NCI-H146 (cell line): ENCODE measurements around the gene AMOTL1.

Experiments used
- DNase-seq: peaks from one replicate; lab custom pipeline; 2025; lab: John Stamatoyannopoulos, UW

AMOTL1 gene

DNA sequence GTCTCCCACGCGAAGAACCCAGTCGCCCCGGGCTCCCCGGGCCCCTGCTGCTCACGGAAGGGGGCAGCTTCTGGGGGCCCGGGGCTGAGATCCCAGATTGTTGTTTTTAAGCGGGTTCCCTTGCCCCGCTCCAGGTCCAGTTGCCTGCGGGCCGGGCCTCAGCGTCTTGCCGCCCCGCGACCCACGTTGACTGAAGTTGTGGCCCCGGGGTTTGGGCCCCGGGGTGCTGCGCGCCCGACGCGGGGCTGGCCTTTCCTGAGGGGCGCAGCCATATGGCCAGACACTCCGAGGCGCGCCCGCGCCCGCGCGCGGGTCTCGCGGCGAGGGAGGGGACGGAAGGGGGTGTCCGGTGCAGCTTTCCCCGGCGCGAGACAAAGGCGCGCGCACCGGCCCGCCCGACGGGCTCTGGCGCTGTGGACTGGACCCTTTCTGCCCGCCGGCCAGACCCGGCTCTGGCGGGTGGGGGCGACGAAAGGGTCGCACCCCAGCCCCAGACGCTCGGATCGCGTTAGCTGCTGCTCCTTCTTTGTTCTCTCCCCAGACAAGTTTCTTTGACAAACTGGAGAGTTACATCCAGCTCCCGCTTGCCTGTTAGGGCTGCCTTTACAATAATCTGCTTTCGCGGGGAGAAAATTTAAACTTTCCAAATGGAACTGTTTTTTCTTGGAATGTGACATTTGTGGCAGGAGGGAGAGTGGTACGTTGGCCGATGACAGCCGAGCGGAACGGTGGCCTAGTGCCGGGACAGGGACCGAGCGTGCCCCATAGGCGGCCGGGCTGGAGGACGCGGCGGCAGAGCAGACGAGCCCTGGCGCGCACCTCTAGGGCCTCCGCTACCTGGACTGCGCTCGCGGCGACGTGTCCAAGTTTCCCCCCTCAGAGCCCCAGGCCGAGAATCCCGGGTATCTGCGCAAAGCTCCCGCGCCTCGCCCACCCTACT, 716 bp downstream of the AMOTL1 start:
- DNase-seq: peak; percentile 30

DNA sequence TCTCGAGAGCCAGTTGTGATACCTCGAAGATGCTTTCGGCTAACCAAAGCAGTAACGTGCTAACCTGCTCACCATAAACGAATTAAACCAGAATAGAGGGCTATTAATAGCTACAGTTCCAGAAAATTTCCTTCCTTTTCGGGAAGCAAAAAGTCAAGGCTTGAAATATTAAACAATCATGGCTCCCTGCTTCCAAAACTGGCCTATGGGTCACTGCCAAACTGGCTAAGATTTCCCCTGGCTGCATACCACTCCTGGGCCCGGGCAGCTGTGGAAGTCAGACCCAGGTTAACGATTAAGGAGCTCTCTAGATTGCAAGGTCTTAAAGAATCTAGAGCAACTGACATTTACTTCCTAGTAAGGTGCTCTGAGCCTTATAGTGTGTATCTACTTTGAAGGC, 1.7 kb downstream of the AMOTL1 start:
- DNase-seq: no peak

DNA sequence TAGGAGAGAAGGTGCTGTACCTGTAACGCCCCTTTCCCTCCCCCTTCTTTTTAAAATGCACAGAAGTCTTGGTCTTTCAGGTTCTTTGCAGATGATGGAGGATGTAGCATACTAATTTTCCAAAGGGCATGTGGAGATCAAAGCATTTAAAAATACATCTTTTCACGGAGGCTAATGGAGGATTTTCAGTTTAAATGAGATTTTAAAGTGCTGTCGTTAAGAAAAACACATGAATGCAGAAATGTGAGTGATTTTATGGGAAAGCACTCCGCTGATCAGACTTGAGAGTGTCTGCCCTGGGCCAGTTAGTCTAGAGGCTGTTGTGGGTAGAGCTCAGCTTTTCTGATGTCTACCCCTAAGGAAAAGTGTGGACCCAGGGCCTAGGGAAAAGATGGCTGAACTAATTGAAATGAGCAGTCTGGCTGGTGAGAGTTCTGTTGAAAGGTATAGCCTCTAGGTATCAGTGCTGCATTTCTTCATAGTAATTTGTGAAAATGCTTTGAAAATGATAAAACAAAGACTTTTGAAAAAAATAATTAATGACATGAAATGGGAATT, 2.5 kb downstream of the AMOTL1 start:
- DNase-seq: no peak

DNA sequence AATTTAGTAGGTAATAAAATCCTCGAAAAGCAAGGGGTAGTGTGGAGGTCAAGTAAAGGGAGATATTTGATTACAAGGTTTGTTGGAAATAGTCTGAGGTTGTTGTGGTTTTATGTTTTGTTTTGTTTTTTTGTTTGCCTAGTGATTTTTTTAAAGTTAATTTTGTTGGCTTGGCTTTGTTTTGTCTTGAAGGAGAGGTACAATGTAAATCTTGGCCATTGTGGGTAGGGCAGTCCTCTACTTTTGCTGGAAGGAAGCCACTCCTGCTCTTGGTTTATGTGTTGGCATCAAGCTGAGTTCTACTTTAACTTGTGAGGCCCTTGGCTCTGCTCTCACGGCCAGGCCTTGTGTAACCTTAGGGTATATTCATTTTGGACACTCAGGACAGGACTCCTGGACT, 3.2 kb downstream of the AMOTL1 start:
- no peak for DNase-seq

DNA sequence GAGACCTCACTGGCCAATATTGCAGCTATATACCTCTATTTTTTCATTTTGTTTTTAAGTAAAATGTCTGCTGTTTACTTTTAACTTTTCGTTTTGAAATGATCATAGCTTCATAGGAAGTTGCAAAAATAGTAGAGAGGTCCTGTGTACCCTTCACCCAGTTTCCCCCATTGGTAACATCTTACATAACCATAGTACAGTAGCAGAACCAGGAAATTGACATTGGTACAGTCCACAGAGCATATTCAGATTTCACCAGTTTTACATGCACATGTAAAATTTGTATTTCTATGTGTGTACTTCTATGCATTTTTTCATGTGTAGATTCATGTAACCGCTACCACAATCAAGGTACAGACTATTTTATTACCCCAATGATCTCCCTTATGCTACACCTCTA, 3.8 kb downstream of the AMOTL1 start:
- no peak for DNase-seq

DNA sequence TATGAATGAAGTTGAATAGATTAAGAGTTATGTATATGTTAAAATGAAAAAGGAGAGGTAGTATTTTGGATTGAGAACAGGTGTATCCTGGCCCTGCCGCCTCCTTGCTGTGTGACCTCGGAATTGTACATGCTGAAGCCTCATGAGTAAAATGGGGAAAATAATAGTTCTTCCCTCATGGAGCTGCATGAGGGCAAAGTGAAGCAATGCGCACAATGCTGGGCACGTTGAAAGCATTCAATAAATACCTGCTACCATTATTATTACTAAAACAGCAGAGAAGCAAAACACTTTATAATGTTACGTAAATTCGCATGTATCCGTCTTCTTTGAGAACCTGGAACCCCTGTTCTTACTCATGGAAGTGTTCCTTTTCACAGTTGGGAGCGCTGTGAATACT, 5.7 kb downstream of the AMOTL1 start:
- DNase-seq: no peak

DNA sequence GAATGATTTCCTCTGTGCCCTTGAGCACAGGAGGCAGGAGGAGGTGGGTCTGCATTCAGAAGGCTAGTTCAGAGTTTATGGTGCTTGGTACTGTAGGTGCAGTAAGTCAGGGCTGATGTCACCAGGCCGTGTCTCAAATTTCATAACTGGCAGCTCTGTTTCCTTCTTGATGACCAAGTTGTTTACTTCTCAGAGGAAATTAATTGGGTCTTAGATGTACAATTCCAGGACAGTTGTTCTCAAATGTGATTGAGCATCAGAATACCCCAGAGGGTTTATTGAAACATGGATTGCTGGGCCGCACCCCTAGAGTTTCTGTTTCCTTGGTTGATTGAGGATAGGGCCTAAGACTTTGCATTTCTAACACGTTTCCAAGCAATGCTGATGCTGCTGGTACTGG, 6.2 kb downstream of the AMOTL1 start:
- DNase-seq: no peak

DNA sequence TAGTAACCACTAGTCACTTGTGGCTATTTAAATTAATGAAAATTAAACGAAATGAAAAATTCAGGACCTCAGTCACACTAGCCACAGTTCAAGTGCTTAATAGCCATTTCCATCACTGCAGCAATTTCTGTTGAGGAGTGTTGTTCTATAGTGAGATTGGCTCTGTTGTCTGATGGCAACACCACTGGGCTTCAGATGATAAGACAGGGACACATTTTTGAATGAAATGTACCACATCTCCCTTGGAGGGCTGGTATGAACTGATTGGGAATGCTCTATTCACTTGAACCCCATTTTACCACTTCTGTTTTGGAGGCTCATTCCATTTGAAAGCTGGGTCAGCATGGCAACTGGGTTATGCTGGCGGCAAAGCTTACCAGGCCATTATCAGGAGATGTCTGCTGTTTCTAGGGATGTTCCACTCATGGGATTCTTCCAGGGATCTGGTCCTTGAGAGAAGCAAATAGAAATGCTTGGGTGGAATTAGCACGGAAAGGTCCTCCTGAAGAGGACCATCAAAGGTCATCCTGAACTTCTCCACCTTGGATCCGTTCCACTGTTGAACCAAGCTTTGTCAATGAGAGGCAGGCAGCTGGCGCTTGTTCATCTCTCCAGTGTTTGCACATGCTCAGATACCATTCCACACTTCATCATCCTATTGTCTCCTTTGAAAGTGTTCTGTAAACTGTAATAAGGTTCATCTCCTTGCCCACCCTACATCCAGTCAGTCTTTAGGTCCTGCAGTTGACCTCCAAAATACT, 7.6 kb downstream of the AMOTL1 start:
- peak; percentile 77 for DNase-seq

DNA sequence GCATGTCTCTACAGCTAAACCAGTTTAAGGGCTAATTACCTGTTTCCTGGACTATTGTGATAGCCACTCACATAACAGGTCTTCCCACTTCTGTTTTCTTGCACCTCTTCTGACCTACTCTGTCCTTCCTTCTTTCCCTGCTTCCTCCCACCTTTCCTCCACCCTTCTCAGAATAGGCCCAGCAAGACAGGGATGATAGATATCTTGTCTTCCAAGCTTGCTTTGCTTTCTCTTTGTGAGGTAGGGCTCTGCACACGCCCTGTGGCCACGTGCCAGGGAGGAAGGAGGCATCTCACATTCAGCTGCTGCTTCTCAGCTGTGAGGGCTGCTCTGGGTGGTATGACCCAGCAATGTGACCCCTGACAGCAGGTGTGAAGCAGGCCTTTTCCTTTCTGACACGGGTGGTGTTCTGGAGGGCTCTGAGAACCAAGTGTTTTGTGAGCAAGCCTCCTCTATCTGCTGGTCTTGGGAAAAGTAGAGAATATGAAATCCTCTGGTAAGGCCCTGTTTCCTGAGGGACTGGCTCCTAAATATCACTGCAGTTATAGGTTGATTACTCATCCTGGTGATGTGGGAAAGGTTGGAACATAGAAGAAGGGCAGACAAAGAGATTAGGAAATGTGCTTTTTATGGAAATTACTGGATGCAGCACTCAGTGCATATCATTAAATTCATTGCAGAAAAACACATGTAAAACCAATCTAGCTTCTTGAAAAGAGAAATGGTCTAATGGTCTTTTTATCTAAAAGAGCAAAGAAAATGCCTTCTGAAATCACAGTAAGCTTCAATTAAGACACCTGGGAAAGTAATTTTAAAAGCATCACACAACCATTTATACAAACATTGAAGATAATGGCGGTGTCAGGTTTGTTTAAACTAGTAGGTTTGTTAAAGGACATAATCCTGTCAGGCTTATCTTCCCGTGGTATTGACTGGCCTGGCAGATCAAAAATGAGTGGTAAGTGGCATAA, 8.5 kb downstream of the AMOTL1 start:
- peak; percentile 94 for DNase-seq

DNA sequence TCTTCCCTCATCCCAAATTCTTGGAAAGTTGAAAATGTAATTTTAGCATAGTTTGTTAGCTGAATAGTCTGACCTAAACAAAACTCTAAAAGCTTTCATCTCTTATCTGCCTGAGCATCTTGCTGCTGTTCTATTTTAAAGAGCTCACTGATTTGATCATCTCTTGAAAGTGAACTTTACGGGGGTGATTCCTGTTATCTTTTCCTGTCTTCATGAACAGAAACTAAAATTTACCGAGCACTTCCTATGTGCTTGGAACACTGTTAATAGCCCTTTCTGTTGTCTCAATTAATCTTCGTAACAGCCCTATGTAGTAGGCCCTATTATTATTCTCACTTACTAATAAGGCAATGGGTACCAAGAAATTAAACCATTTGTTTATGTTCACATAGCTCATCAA, 12.3 kb downstream of the AMOTL1 start:
- DNase-seq: no peak

DNA sequence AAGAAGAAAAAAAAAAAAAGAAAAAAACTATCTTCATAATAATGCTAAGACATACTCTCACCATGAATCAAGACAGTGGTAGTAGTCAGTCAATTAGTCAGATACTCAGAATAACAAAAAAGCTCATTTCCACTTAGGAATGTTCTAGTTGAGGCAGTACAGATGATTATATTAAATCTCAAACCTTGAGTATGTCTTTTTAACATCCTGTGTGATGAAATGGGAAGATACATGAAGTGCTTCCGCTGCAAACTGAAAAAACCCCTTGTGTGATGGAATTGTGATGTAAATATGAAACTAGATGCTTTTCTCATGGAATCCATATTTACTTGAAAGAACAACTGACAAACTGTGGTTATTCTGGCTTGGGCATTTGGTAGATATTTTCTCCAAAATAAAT, 13.7 kb downstream of the AMOTL1 start:
- DNase-seq: no peak

DNA sequence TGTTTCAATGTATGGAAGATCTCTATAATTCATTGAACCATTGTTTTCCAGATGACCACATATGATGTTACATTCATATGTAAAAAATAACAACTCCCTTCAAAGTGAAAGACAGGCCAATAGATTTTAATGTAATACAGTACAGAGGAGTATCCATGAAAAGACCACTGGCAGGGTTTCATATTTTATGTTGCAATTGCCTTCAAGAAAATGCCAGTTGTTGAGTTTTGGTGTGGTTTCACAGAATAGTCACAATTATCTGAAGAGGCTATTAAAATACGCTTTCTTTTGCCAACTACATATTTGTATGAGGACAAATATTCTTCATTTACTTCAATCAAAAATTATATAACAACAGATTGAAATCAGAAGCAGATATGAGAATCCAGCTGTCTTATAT, 14.3 kb downstream of the AMOTL1 start:
- DNase-seq: no peak

DNA sequence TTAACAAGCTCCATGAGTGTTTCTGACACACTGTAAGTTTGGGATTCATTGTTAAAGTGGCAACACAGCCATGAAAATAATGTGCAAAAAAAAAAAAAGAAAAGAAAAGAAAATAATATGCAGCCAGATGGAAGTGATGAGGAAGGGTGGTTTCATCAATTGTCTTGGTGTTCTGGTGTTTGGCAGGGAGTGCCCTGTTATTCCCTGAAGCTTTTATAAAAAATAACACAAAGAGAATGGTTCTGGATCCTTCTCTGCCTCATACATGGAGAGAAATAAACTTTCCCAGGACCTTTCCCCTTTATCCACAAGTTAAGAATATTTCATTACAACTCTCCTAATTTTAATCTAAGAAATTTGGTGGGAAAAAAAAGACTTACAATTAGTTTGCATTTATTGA, 16.7 kb downstream of the AMOTL1 start:
- no peak for DNase-seq

DNA sequence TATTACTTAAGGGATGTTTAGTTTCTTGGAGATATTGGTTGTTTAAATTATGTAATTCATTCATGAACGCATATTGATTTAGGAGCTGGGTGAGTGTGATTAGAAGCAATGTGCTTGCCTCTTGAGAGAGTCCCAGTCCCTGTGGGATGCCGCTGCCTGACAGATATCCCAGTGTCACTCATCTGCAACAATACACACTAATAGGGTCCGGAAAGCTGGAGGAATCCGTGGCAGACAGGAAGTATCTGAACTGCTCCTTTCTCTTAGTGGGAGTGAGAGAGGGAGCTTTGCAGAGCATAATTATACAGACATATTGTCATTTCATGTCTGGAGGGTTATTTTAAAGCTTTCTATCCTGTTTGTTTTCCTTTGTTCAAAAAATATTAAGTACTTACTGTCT, 17.4 kb downstream of the AMOTL1 start:
- DNase-seq: peak; percentile 43

DNA sequence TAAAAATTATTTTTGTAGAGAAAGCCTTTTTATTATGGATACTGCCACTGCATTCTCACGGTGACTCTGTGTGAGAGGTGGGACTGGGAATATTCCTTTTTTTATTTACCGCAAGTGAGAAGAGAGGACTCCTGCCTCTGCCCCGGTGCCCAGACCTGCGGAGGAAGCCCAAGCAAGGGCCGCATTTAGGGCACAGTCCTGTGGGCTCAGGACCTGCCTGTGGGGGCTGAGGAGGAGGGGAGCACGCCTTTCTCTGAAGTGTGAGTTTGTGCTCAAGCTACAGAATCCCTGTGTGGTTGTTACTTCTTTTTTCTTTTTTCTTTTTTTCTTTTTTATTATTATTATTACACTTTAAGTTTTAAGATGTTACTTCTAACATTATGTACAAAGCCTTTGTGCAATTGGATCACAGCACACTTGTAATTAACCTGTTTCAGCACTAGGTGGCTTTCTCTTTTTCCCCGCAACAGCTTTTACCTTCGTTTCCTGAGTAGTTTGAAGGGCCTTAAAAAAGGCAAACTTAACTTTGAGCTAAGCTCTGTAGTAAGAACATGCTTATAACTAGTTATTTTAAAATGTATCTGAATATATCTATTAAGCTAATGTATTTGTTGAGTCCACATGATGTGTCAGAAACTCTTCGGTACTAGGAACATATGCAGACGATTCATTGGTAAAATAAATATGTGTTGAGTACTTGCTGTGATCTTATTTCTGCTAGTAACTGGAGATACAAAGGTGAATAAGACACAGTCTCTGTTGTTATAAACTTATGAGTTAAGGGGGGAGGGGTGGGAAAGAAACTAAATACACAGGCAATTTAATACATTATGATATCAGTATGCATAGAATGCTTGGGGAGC, 18.3 kb downstream of the AMOTL1 start:
- no peak for DNase-seq

DNA sequence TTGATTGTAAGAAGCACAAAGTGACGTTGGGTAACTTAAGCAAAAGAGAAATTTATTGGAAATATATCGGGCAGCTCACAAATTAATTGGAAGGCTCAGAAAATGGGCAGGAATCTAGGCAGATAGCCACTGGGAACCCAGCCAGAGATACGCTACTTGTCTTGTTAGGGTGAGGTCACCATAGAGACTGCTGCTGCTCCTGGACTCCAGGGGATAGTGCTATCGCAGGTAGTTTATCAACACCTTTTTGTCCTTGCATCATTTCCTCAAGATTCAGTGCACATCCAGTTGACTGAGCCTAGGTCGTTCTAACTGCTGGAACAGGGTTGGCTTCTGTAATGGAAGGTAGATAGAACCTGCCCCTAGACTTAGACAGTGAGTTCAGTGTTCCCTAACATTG, 19.6 kb downstream of the AMOTL1 start:
- no peak for DNase-seq

DNA sequence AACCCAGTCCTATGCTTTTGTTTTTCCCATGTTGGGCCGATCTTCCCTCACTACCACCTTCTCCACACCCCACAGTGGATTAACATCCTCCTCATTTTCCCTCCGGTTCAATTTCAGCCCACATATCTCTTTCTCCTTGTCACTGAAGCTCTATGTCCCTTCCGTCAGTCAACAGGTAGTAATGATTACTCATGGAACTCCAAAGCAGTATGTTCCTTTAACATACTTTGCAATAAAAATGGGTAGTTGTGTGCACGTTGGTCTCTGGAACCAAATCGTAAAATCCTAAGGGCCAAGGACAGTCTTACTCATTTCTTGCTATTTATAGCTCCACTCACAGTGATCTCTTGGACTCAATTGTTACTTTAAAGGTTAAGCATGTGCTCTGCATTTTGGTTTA, 20.2 kb downstream of the AMOTL1 start:
- no peak for DNase-seq

DNA sequence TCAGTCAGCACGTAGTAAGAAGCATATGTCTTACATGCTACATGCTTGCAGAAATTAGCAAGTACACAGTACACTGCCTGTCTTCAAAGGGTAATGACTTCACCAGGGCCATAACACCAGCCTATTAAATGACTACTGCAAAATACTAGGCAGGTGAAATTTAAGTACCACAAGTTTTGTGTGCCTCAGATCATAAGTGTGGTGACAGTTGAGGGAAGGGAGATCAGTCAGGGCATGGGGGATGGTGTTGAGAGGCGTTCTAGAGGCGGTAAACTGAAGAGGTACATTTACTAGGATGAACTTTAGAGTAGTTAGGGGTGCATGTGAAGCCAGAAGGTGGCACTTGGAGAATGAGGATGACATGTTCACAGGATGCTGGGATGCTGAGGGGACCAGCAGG, 22.0 kb downstream of the AMOTL1 start:
- no peak for DNase-seq

DNA sequence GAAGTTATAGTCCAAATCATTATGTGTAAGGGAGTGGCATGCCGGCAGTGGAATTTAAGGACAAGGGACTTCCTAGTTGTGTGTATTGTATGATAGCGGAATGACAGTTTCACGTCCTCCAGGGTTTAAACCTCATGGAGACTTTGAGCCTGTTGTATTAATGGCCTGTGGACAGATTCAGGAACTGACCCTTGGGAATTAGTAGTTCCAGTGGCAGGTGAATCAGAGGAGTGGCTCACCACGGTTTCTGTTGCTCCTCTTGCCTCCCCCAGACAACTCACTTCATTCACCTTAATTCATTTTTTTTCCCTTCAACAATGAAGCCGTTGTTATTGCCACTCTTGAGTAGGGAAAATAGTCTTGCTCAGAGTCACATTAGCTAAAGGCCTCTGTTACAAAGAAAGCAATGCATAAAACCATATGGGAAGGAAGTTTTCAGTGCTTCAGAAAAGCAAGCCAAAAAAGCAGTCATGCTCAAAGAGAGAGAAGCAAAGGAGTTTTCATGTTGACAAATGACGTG, 22.6 kb downstream of the AMOTL1 start:
- DNase-seq: no peak

DNA sequence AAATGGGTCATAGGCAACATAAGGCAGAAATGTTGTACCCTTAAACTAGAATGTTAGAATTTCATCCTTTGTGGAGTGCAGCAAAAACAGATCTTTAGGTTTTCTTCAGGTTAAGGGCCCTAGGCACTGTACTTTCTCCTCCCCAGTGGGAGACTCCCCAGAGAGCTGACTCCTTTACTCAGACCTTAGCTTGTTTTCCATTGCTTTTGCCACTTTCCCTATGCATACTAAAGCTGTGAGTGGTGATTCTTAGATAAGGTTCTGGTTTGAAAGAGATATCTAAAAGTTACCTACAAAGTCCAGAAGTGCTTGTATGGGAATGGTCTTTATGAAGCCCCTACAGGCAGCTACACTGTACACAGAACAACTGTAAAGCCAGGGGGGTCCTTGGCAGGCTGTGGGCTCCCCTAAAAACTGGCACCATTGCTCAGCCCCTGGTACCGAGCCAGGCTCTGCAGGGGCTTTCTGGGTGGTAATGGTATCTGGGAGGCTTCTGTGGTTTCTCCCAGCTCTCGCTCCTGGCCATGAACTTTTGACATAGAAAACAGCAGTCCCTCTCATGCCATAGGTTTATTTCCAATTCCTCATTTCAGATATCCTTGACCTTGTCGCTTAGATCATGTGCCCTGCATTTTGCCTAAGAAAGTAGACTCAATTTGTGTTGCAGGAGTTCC, 23.2 kb downstream of the AMOTL1 start:
- DNase-seq: no peak
